ENCODE results near the gene CHP2.
"Not testable (repeated sequence)": the region's sequence is repeated elsewhere in the genome, so short reads cannot be mapped to it uniquely, and the experiment has no call there.

CHP2 gene

DNA sequence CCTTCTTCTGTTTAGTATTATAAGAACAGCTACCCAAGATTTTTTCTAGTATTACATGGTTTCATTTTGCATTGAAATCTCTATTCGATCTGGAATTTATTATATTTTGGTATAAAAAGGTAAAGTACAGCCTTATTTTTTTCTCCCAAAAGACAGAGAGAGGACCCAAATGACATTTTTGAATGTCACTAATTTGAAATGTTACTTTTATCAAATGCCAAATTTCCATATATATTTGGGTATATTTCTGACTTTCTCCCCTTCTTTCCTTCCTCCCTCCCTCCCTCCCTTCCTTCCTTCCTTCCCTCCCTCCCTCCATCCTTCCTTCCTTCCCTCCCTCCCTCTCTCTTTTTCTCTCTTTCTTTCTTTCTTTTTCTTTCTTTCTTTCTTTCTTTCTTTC is 6.2 kb upstream of the CHP2 start:
- Histone ChIP-seq H3K4me1 (ENCODE audit: control insufficient read depth, insufficient read depth, low read length) (no peaks in the 10 kb centered on the region; the same call in 1 of the 2 replicates), H3K36me3 (ENCODE audit: control insufficient read depth, insufficient read depth, low read length) (no peaks in the 10 kb centered on the region), H3K9ac (ENCODE audit: low read depth, low read length) (no peak overlapping the region), H3K9me3 (ENCODE audit: control insufficient read depth, insufficient read depth, low read length) (no peaks in the 10 kb centered on the region), H3K27ac (ENCODE audit: low read depth, low read length) (no peak overlapping the region), H3K27me3 (ENCODE audit: control insufficient read depth, insufficient read depth, low read length) (0 out of 2 replicates have a peak, but pooled peaks cover 1% of the 10 kb centered on the region), H3K4me3 (ENCODE audit: low read depth, low read length) (no peak overlapping the region)

DNA sequence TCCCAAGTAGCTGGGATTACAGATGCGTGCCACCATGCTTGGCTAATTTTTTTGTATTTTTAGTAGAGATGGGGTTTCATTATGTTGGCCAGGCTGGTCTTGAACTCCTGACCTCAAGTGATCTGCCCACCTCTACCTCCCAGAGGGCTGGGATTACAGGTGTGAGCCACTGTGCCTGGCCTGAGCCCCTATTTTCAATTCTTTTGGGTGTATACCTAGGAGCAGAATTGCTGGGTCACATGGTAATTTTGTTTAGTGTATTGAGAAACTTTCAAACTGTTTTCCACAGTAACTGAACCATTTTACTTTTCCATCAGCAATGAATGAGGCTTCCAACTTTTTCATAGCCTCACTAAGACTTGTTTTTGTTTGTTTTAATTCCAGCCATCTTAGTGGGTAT is 3.8 kb upstream of the CHP2 start:
- H3K36me3 ChIP-seq (ENCODE audit: control insufficient read depth, insufficient read depth, low read length); H3K9ac ChIP-seq (ENCODE audit: low read depth, low read length); H3K4me1 ChIP-seq (ENCODE audit: control insufficient read depth, insufficient read depth, low read length); H3K27ac ChIP-seq (ENCODE audit: low read depth, low read length); H3K9me3 ChIP-seq (ENCODE audit: control insufficient read depth, insufficient read depth, low read length); H3K4me3 ChIP-seq (ENCODE audit: low read depth, low read length): not testable (repeated sequence)
- H3K27me3 ChIP-seq (ENCODE audit: control insufficient read depth, insufficient read depth, low read length): peaks cover 25% of the 10 kb centered on the region

DNA sequence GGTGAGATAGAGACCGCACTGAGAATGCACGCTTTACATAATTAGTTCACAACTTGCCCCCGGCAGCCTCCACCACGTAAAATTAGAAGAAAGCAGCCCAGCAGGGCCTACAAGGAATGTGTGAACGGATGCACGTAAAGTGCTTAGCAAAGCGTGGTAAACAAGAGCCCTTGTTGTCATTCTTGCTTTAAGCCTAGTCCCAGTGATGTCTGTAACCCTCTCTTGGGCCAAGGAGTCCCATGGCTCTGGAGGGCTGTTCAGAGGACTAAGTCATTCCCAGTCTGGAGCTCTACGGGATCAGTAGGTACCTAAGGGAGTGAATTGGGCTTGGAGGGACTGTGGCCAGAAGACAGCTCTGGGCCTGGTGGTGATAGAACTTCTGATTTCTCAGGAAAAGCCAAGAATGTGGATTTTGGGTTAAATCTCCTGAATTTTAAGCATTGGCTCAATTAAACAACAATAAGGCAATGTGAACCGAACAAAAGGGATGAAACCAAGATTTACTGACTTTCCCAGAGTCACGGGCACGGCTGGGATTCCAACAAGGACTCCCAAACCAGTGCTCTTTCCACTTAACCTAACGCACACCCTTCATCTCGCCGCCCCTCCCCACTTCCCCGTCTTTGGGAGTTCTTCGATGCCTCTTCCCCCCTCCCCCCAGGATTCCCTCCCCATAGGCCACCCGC is 775 bp upstream of the CHP2 start:
- H3K27ac ChIP-seq (ENCODE audit: low read depth, low read length): no peak overlapping the region
- peak overlapping the region; percentile 65; the same call in 1 of the 2 replicates for H3K4me3 ChIP-seq (ENCODE audit: low read depth, low read length)
- no peak overlapping the region for H3K9ac ChIP-seq (ENCODE audit: low read depth, low read length)
- peaks cover 4% of the 10 kb centered on the region; the same call in 1 of the 2 replicates for H3K4me1 ChIP-seq (ENCODE audit: control insufficient read depth, insufficient read depth, low read length)
- H3K9me3 ChIP-seq (ENCODE audit: control insufficient read depth, insufficient read depth, low read length): no peaks in the 10 kb centered on the region
- no peaks in the 10 kb centered on the region for H3K36me3 ChIP-seq (ENCODE audit: control insufficient read depth, insufficient read depth, low read length)
- peaks cover 32% of the 10 kb centered on the region for H3K27me3 ChIP-seq (ENCODE audit: control insufficient read depth, insufficient read depth, low read length)

DNA sequence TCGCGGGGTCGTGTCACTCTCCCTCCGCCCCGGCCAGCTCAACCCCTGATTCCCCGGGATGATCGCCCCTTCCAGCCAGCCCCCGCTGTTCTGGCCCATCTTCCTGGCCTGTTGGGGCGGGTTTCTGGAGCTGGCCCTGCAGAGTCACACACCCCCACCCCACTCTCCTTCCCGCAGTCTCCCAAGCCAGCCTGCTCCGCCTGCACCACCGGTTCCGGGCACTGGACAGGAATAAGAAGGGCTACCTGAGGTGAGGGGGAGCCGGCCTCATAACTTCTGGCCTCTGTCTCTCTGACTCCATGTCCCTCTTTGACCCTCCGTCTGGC is 621 bp downstream of the CHP2 start:
- peaks cover 32% of the 10 kb centered on the region for H3K27me3 ChIP-seq (ENCODE audit: control insufficient read depth, insufficient read depth, low read length)
- H3K9ac ChIP-seq (ENCODE audit: low read depth, low read length): no peak overlapping the region
- H3K9me3 ChIP-seq (ENCODE audit: control insufficient read depth, insufficient read depth, low read length): no peaks in the 10 kb centered on the region
- peak overlapping the region; percentile 65; the same call in 1 of the 2 replicates for H3K4me3 ChIP-seq (ENCODE audit: low read depth, low read length)
- no peaks in the 10 kb centered on the region for H3K36me3 ChIP-seq (ENCODE audit: control insufficient read depth, insufficient read depth, low read length)
- H3K27ac ChIP-seq (ENCODE audit: low read depth, low read length): no peak overlapping the region
- H3K4me1 ChIP-seq (ENCODE audit: control insufficient read depth, insufficient read depth, low read length): peaks cover 4% of the 10 kb centered on the region; the same call in 1 of the 2 replicates

DNA sequence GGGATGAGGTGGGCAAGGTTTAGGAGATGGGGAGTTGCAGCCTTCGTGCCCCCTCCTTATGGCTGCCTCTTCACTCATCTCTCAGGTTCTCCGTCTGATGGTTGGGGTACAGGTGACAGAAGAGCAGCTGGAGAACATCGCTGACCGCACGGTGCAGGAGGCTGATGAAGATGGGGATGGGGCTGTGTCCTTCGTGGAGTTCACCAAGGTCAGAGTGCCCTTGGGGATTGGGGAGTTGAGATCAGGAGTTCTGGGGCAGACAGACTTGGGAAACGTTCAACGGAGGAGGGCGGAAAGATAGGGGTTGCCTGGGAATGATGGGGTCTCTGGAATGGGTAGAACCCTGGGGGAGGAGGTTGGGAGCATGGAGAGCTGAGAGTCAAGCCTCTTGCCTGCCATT is 2.3 kb downstream of the CHP2 start:
- H3K4me3 ChIP-seq (ENCODE audit: low read depth, low read length): no peak overlapping the region
- no peak overlapping the region for H3K27ac ChIP-seq (ENCODE audit: low read depth, low read length)
- H3K27me3 ChIP-seq (ENCODE audit: control insufficient read depth, insufficient read depth, low read length): peaks cover 32% of the 10 kb centered on the region
- no peak overlapping the region for H3K9ac ChIP-seq (ENCODE audit: low read depth, low read length)
- H3K36me3 ChIP-seq (ENCODE audit: control insufficient read depth, insufficient read depth, low read length): no peaks in the 10 kb centered on the region
- no peaks in the 10 kb centered on the region for H3K9me3 ChIP-seq (ENCODE audit: control insufficient read depth, insufficient read depth, low read length)
- peaks cover 4% of the 10 kb centered on the region; the same call in 1 of the 2 replicates for H3K4me1 ChIP-seq (ENCODE audit: control insufficient read depth, insufficient read depth, low read length)

DNA sequence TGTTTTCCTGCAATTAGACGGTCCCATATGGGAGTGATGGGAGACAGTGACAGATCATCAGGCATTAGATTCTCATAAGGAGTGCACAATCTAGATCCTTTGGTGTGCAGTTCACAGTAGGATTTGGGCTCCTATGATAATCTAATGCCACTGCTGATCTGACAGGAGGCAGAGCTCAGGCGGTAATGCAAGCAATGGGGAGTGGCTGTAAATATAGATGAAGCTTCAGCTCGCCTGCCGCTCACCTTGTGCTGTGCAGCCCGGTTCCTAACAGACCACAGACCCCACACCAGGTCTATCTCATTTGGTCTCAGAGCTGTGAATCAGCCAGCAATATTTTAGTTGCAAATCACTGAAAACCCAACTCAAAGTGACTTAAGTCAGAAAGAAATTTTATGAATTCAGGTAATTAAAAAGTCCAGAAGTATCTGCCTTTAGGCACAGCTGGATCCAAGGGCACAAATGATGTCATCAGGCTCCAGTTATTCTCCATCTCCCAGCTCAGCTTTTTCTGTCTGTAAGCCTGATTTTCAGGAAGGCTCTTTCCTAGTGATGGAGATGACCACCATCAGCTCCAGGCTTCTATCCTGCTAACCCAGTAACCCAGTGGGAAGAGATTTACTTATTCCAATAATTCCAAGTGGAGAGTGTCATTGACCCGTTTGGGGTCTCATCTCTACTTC is 3.3 kb downstream of the CHP2 start:
- Histone ChIP-seq H3K36me3 (ENCODE audit: control insufficient read depth, insufficient read depth, low read length) (no peaks in the 10 kb centered on the region), H3K4me1 (ENCODE audit: control insufficient read depth, insufficient read depth, low read length) (peaks cover 4% of the 10 kb centered on the region; the same call in 1 of the 2 replicates), H3K9ac (ENCODE audit: low read depth, low read length) (no peak overlapping the region), H3K27ac (ENCODE audit: low read depth, low read length) (no peak overlapping the region), H3K27me3 (ENCODE audit: control insufficient read depth, insufficient read depth, low read length) (peaks cover 32% of the 10 kb centered on the region), H3K9me3 (ENCODE audit: control insufficient read depth, insufficient read depth, low read length) (no peaks in the 10 kb centered on the region), H3K4me3 (ENCODE audit: low read depth, low read length) (no peak overlapping the region)

DNA sequence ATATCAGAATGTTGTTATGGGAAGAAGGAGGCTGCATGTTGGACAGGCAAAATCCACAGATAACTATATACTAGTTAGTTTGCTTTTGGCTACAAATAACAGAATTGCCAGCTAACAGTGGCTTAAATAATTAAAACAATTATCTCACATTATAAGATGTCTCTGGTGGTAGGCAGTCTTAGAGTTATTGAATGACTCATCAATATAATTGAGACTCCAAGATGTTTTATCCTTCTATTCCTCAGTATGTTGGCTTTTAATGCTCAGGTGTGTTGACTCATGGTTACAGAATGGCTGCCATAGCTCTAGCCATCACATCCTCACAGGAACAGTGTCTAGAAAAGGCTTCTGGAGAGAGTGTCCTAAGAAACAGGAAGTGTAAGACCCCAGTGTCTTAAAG is 11.1 kb downstream of the CHP2 start:
- H3K9me3 ChIP-seq (ENCODE audit: control insufficient read depth, insufficient read depth, low read length): no peaks in the 10 kb centered on the region
- H3K27ac ChIP-seq (ENCODE audit: low read depth, low read length): no peak overlapping the region
- no peaks in the 10 kb centered on the region for H3K27me3 ChIP-seq (ENCODE audit: control insufficient read depth, insufficient read depth, low read length)
- H3K9ac ChIP-seq (ENCODE audit: low read depth, low read length): no peak overlapping the region
- H3K36me3 ChIP-seq (ENCODE audit: control insufficient read depth, insufficient read depth, low read length): no peaks in the 10 kb centered on the region
- H3K4me1 ChIP-seq (ENCODE audit: control insufficient read depth, insufficient read depth, low read length): no peaks in the 10 kb centered on the region
- no peak overlapping the region for H3K4me3 ChIP-seq (ENCODE audit: low read depth, low read length)

DNA sequence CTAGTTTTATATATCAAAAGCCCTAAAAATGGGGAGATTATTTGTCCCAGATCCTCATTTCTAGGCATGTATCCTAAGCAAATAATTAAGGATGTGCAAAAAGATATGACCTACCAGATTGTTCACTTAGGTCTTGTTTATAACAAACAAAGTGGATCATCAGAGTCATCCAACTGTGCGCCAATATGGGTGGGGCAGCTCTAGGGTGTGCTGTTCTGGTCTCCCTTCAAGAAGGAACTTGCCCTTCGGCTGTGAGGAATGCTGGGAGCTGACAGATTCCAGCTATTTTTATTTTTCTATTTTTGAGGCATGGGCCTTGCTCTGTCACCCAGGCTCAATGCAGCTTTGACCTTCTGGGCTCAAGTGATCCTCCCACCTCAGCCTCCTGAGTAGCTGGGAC is 13.8 kb downstream of the CHP2 start:
- no peaks in the 10 kb centered on the region for H3K4me1 ChIP-seq (ENCODE audit: control insufficient read depth, insufficient read depth, low read length)
- no peaks in the 10 kb centered on the region for H3K27me3 ChIP-seq (ENCODE audit: control insufficient read depth, insufficient read depth, low read length)
- no peaks in the 10 kb centered on the region for H3K36me3 ChIP-seq (ENCODE audit: control insufficient read depth, insufficient read depth, low read length)
- H3K4me3 ChIP-seq (ENCODE audit: low read depth, low read length): no peak overlapping the region
- no peak overlapping the region for H3K27ac ChIP-seq (ENCODE audit: low read depth, low read length)
- H3K9me3 ChIP-seq (ENCODE audit: control insufficient read depth, insufficient read depth, low read length): no peaks in the 10 kb centered on the region
- no peak overlapping the region for H3K9ac ChIP-seq (ENCODE audit: low read depth, low read length)

DNA sequence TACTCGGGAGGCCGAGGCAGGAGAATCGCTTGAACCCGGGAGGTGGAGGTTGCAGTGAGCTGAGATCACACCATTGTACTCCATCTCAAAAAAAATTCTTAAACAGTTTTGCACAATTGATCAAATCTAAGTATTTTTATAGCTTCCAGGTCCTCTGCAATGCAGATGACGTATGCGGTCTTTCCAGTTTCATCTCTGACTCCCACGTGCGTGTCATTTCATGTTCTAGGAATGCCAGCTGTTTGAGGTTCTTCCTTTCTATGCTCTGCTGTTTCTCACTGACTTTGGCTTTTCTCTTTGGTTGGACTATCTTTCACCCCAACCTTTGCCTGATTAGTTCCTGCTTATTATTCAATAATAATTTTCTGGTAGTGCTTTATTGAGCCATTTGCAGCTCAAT is 16.2 kb downstream of the CHP2 start:
- Histone ChIP-seq H3K4me3 (ENCODE audit: low read depth, low read length) (no peak overlapping the region), H3K27ac (ENCODE audit: low read depth, low read length) (no peak overlapping the region), H3K4me1 (ENCODE audit: control insufficient read depth, insufficient read depth, low read length) (no peaks in the 10 kb centered on the region), H3K9ac (ENCODE audit: low read depth, low read length) (no peak overlapping the region), H3K27me3 (ENCODE audit: control insufficient read depth, insufficient read depth, low read length) (no peaks in the 10 kb centered on the region), H3K9me3 (ENCODE audit: control insufficient read depth, insufficient read depth, low read length) (no peaks in the 10 kb centered on the region), H3K36me3 (ENCODE audit: control insufficient read depth, insufficient read depth, low read length) (no peaks in the 10 kb centered on the region)

DNA sequence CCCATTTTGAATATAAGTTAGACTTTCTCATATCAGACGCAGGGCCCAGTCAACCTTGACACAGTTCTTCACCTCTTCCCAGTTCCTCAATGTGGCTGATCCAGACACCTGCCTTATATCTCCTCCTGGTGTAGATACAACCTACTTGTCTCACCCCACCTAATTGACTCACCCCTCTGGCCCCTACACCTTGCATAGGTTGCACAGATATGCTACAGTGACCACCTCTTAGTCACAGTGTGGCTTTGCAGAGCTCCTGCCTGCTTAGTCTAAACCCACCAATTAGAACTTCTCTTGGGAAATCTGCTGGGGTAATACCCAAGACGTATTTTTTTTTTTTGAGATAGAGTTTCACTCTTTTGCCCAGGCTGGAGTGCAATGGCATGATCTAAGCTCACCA is 16.8 kb downstream of the CHP2 start:
- H3K9me3 ChIP-seq (ENCODE audit: control insufficient read depth, insufficient read depth, low read length): no peaks in the 10 kb centered on the region

DNA sequence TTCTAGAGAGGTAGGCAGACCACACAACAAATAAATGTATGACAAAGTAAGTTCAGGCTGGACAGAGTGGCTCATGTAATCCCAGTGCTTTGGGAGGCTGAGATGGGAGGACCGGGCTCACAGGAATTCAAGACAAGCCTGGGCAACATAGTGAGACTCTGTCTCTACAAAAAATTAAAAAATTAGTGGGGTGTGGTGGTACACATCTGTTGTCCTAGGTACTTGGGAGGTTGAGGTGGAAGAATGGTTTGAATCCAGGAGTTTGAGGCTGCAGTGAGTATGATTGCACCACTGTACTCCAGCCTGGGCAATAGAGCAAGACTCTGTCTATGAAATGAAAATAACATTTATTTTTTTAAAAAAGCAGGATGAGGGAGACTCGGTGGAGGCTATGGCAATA is 18.5 kb downstream of the CHP2 start:
- Histone ChIP-seq H3K36me3 (ENCODE audit: control insufficient read depth, insufficient read depth, low read length) (no peaks in the 10 kb centered on the region), H3K9ac (ENCODE audit: low read depth, low read length) (no peak overlapping the region), H3K9me3 (ENCODE audit: control insufficient read depth, insufficient read depth, low read length) (no peaks in the 10 kb centered on the region), H3K27ac (ENCODE audit: low read depth, low read length) (no peak overlapping the region), H3K4me3 (ENCODE audit: low read depth, low read length) (no peak overlapping the region), H3K27me3 (ENCODE audit: control insufficient read depth, insufficient read depth, low read length) (no peaks in the 10 kb centered on the region), H3K4me1 (ENCODE audit: control insufficient read depth, insufficient read depth, low read length) (no peaks in the 10 kb centered on the region)

More for the DNA sequence above, 16.8 kb downstream of the CHP2 start:
- no peak overlapping the region for H3K9ac ChIP-seq (ENCODE audit: low read depth, low read length)
- no peaks in the 10 kb centered on the region for H3K4me1 ChIP-seq (ENCODE audit: control insufficient read depth, insufficient read depth, low read length)
- H3K4me3 ChIP-seq (ENCODE audit: low read depth, low read length): no peak overlapping the region
- H3K27ac ChIP-seq (ENCODE audit: low read depth, low read length): no peak overlapping the region
- H3K36me3 ChIP-seq (ENCODE audit: control insufficient read depth, insufficient read depth, low read length): no peaks in the 10 kb centered on the region
- no peaks in the 10 kb centered on the region for H3K27me3 ChIP-seq (ENCODE audit: control insufficient read depth, insufficient read depth, low read length)

Measured in HUES48 (cell line).